OCI-LY7 (cell line): ENCODE measurements around the gene RNF149. TPM values are rescaled to one million over a fixed set of nuclear protein-coding genes. Genes with fewer than 3 reads are reported as not detected.
A peak's percentile ranks its signal among the peaks of the same experiment; 100 is the strongest.
"Not testable (repeated sequence)": the region's sequence is repeated elsewhere in the genome, so short reads cannot be mapped to it uniquely, and the experiment has no call there.

Experiments
- BruUV-seq: library from RNA; stranded (reverse); fragments of 400-500 nt; replicated peaks from 2 replicates; lab custom pipeline; 2021; lab: Mats Ljungman, UMichigan
- CTCF ChIA-PET: fragments of 300-600 bp; sonication (Branson Sonifier 250); formaldehyde crosslinking; loops from one replicate; lab custom pipeline; 2022; ENCODE audit warnings: antibody characterized with exemption; ENCODE audit not compliant: unreplicated experiment; lab: Charles Lee
- POLR2A ChIA-PET: fragments of 300-600 bp; sonication (Branson Sonifier 250); formaldehyde crosslinking; loops from one replicate; lab custom pipeline; 2022; ENCODE audit warnings: antibody characterized with exemption; lab: Charles Lee
- DNase-seq: peaks from one replicate; pipeline ENCODE4 v3.0.0-alpha.2; 2015; ENCODE audit warnings: low spot score
- H2AFZ ChIP-seq: fragments of 200-600 bp; sonication (generic), shearing (Covaris generic); 2 replicates; pipeline ENCODE4 v1.6.1; 2014; ENCODE audit warnings: mild to moderate bottlenecking, antibody characterized with exemption, low read length, moderate library complexity
- H3K27ac ChIP-seq: fragments of 200-600 bp; sonication (generic); 2 replicates; pipeline ENCODE4 v1.5.1; 2014; ENCODE audit warnings: mixed run types, low read depth, mild to moderate bottlenecking, moderate library complexity, low read length, inconsistent platforms; ENCODE audit not compliant: poor library complexity, severe bottlenecking
- H3K36me3 ChIP-seq: fragments of 200-600 bp; sonication (generic); 2 replicates; pipeline ENCODE4 v1.6.1; 2014; ENCODE audit warnings: mild to moderate bottlenecking, antibody characterized with exemption, low read length, moderate library complexity, mixed read lengths; ENCODE audit not compliant: insufficient read depth
- H3K4me1 ChIP-seq: fragments of 200-600 bp; sonication (generic); 2 replicates; pipeline ENCODE4 v1.5.1; 2014; ENCODE audit warnings: mild to moderate bottlenecking, low read length; ENCODE audit not compliant: insufficient read depth, poor library complexity, severe bottlenecking
- H3K4me2 ChIP-seq: fragments of 200-600 bp; sonication (generic); 2 replicates; pipeline ENCODE4 v1.6.1; 2014; ENCODE audit warnings: mild to moderate bottlenecking, low read length
- H3K4me3 ChIP-seq: fragments of 200-600 bp; sonication (generic); 2 replicates; pipeline ENCODE4 v1.5.1; 2014; ENCODE audit warnings: mild to moderate bottlenecking, low read depth, low read length; ENCODE audit not compliant: poor library complexity, severe bottlenecking
- H3K79me2 ChIP-seq: fragments of 200-600 bp; sonication (generic); 2 replicates; pipeline ENCODE4 v1.6.1; 2016; ENCODE audit warnings: low read depth, mild to moderate bottlenecking, low read length, moderate library complexity, mixed read lengths; ENCODE audit not compliant: insufficient read depth
- H3K9me2 ChIP-seq: fragments of 200-600 bp; sonication (generic); 2 replicates; pipeline ENCODE4 v1.6.1; 2016; ENCODE audit warnings: mild to moderate bottlenecking, low read length, mixed read lengths; ENCODE audit not compliant: insufficient read depth
- H3K9me3 ChIP-seq: fragments of 200-600 bp; sonication (generic); 2 replicates; pipeline ENCODE4 v1.6.1; 2014; ENCODE audit warnings: mild to moderate bottlenecking, mixed run types, low read length, mixed read lengths
- H4K20me1 ChIP-seq: fragments of 200-600 bp; sonication (generic); 2 replicates; pipeline ENCODE4 v1.6.1; 2014; ENCODE audit warnings: mild to moderate bottlenecking, antibody characterized with exemption, low read length, moderate library complexity, mixed read lengths; ENCODE audit not compliant: insufficient read depth
- CTCF ChIP-seq: fragments of 200-600 bp; sonication (generic); conservative IDR thresholded peaks from 2 replicates; pipeline ENCODE4 v1.5.1; 2014; ENCODE audit warnings: mild to moderate bottlenecking, antibody characterized with exemption, low read length, moderate library complexity, mixed read lengths
- EZH2phosphoT487 ChIP-seq: fragments of 200-600 bp; sonication (generic); IDR thresholded peaks from 2 replicates; pipeline ENCODE4 v1.6.1; 2018; ENCODE audit warnings: low read depth, borderline replicate concordance, mild to moderate bottlenecking, mixed run types, antibody characterized with exemption, low read length, moderate library complexity, mixed read lengths
- intact Hi-C: fragments of 100-400 bp; cut with micrococcal nuclease; formaldehyde crosslinking; loops from one replicate; pipeline ENCODE4 v1.10.0; 2022; ENCODE audit not compliant: unreplicated experiment
- total RNA-seq, 2 experiments: library from RNA; depleted of rRNA in 1 of 2; stranded (reverse); fragments of >200 nt in 1 of 2; shearing (Covaris generic) in 1 of 2; gene quantifications; 2 replicates each; pipeline ENCODE4 v1.2.3, GENCODE V29; 2014 to 2022

Gene RNF149
- total RNA-seq, 2 experiments from 2014 or later, result 10.3 to 17.9 TPM

- peaks cover 19% of the 10 kb centered on the region for H3K36me3 ChIP-seq
- ChIA-PET POLR2A (interaction anchor here (0.6 to 2.3 kb wide), 6 partner anchors 23 to 1891 kb away, joined by 3 to 6 read pairs (median 4); no protein-coding TSS in a partner anchor), CTCF (interaction anchor here (2.1 kb wide), 1 partner anchor 28 kb away, joined by 9 read pairs; no protein-coding TSS in a partner anchor)
- H3K9me3 ChIP-seq, result no peaks in the 10 kb centered on the region
- peaks cover 36% of the 10 kb centered on the region for H3K79me2 ChIP-seq
- TSS peak; percentile 89 for BruUV-seq
- no peaks in the 10 kb centered on the region for H3K9me2 ChIP-seq
- H3K4me1 ChIP-seq, result peaks cover 39% of the 10 kb centered on the region
- intact Hi-C loops, result loop anchor here (1.0 to 10.0 kb wide), 3 partner anchors 28 to 463 kb away; no protein-coding TSS in a partner anchor
- H3K27ac ChIP-seq, result peak overlapping the region; percentile 77
- H4K20me1 ChIP-seq, result peaks cover 16% of the 10 kb centered on the region
- H3K4me3 ChIP-seq, result peak overlapping the region; percentile 96
- peak overlapping the region; percentile 99 for H3K4me2 ChIP-seq
- H2AFZ ChIP-seq, result peak overlapping the region; percentile 94
- peak; percentile 73 for DNase-seq
- TF ChIP-seq EZH2phosphoT487 (no peak), CTCF (peak; percentile 77)
Measured at GRCh38 chr2:101251844-101252407, 56.6 kb downstream of the RNF149 start.

GRCh38 chr2:101251246-101251781, 57.2 kb downstream of the RNF149 start:
- peak overlapping the region; percentile 99 for H3K4me2 ChIP-seq

GRCh38 chr2:101249826-101250225, 58.7 kb downstream of the RNF149 start:
- Histone ChIP-seq H3K4me3 (no peak overlapping the region), H3K27ac (no peak overlapping the region), H3K4me1 (peaks cover 30% of the 10 kb centered on the region), H4K20me1 (peaks cover 15% of the 10 kb centered on the region), H2AFZ (no peak overlapping the region), H3K79me2 (peaks cover 17% of the 10 kb centered on the region), H3K9me2 (no peaks in the 10 kb centered on the region), H3K36me3 (peaks cover 4% of the 10 kb centered on the region), H3K9me3 (no peaks in the 10 kb centered on the region), H3K4me2 (no peak overlapping the region)
- no TSS peak for BruUV-seq
- intact Hi-C loops, result loop anchor here (10.0 kb wide), 1 partner anchor 465 kb away; no protein-coding TSS in a partner anchor
- POLR2A ChIA-PET, result interaction anchor here (1.2 kb wide), 1 partner anchor 26 kb away, joined by 3 read pairs; no protein-coding TSS in a partner anchor
- TF ChIP-seq EZH2phosphoT487 (no peak), CTCF (no peak)
- no peak for DNase-seq
- CTCF ChIA-PET, result no interaction called here

More at GRCh38 chr2:101251246-101251781, 57.2 kb downstream of the RNF149 start:
- intact Hi-C loops, result loop anchor here (1.0 to 10.0 kb wide), 2 partner anchors 27 to 463 kb away; no protein-coding TSS in a partner anchor
- peak; percentile 37 for DNase-seq
- Histone ChIP-seq H2AFZ (peak overlapping the region; percentile 94), H3K79me2 (peaks cover 32% of the 10 kb centered on the region), H3K4me1 (peaks cover 38% of the 10 kb centered on the region), H3K27ac (peak overlapping the region; percentile 77), H4K20me1 (peaks cover 16% of the 10 kb centered on the region), H3K4me3 (peak overlapping the region; percentile 96), H3K36me3 (peaks cover 16% of the 10 kb centered on the region)
- BruUV-seq, H3K9me3 ChIP-seq, H3K9me2 ChIP-seq: not testable (repeated sequence)
- CTCF ChIA-PET, result interaction anchor here (1.0 to 2.1 kb wide), 2 partner anchors 28 to 214 kb away, joined by 4 to 9 read pairs; no protein-coding TSS in a partner anchor
- POLR2A ChIA-PET, result interaction anchor here (0.5 to 2.3 kb wide), 4 partner anchors 8 to 617 kb away, joined by 3 to 6 read pairs (median 3); no protein-coding TSS in a partner anchor

- H3K4me1 ChIP-seq, result peaks cover 20% of the 10 kb centered on the region
- H3K9me2 ChIP-seq, H3K36me3 ChIP-seq, BruUV-seq, H3K4me3 ChIP-seq, H4K20me1 ChIP-seq, H3K9me3 ChIP-seq, POLR2A ChIA-PET, CTCF ChIA-PET, H3K79me2 ChIP-seq, H3K27ac ChIP-seq, intact Hi-C loops, DNase-seq, H3K4me2 ChIP-seq, H2AFZ ChIP-seq: not testable (repeated sequence)
Measured at GRCh38 chr2:101248756-101249155, 59.7 kb downstream of the RNF149 start.
